Mesodermal cell (in vitro differentiated cells): Measurements from ENCODE around the gene SLC10A7.

ENCODE experiments used
- H3K27ac ChIP-seq: 2 replicates; pipeline ENCODE4 v1.7.0; 2013; ENCODE audit warnings: mild to moderate bottlenecking, low read depth, low read length, moderate library complexity; ENCODE audit not compliant: severe bottlenecking
- H3K36me3 ChIP-seq: 2 replicates; pipeline ENCODE4 v1.7.1; 2013; ENCODE audit warnings: mild to moderate bottlenecking, low read length, moderate library complexity; ENCODE audit not compliant: control insufficient read depth, insufficient read depth
- H3K4me1 ChIP-seq: one replicate; pipeline ENCODE4 v1.7.1; 2013; ENCODE audit warnings: mild to moderate bottlenecking, low read length; ENCODE audit not compliant: insufficient read depth, control insufficient read depth, poor library complexity, severe bottlenecking
- H3K4me3 ChIP-seq: 2 replicates; pipeline ENCODE4 v1.7.0; 2013; ENCODE audit warnings: low read length, control low read depth, mild to moderate bottlenecking; ENCODE audit not compliant: insufficient read depth, poor library complexity, severe bottlenecking; ENCODE audit errors: extremely low read depth
- H3K9me3 ChIP-seq: 2 replicates; pipeline ENCODE4 v1.7.1; 2013; ENCODE audit warnings: mild to moderate bottlenecking, low read length, moderate library complexity; ENCODE audit not compliant: control insufficient read depth
- WGBS, 2 experiments: methylation state at CpG; one replicate each; pipeline ENCODE4 v1.1.5; 2013; ENCODE audit warnings: missing lambda C conversion rate in 2 of 2; ENCODE audit not compliant: insufficient coverage in 2 of 2; 5-methylcytosine and 5-hydroxymethylcytosine counted together

Gene SLC10A7

GRCh38 chr4:146401274-146401673, 120.5 kb downstream of the SLC10A7 start:
- Histone ChIP-seq H3K36me3 (no peaks in the 10 kb centered on the region), H3K4me3 (no peak overlapping the region), H3K4me1 (no peaks in the 10 kb centered on the region), H3K9me3 (no peaks in the 10 kb centered on the region), H3K27ac (no peak overlapping the region)
- WGBS, 2 experiments, result 90 to 100% methylated on average over 1 to 2 of the region's 2 CpGs

- Histone ChIP-seq H3K27ac (no peak overlapping the region), H3K36me3 (no peaks in the 10 kb centered on the region), H3K9me3 (no peaks in the 10 kb centered on the region), H3K4me1 (no peaks in the 10 kb centered on the region), H3K4me3 (no peak overlapping the region)
- 58 to 73% methylated on average over 5 of the region's 6 CpGs for WGBS, 2 experiments
These were observed 122.8 kb downstream of the SLC10A7 start for GRCh38 chr4:146398896-146399445.

GRCh38 chr4:146398404-146398803, 123.3 kb downstream of the SLC10A7 start:
- H3K4me3 ChIP-seq, result no peak overlapping the region
- no peaks in the 10 kb centered on the region for H3K9me3 ChIP-seq
- H3K4me1 ChIP-seq, result no peaks in the 10 kb centered on the region
- no peaks in the 10 kb centered on the region for H3K36me3 ChIP-seq
- H3K27ac ChIP-seq, result no peak overlapping the region
- WGBS, 2 experiments, result no CpG with 5 or more reads among the region's 1 CpG

DNA sequence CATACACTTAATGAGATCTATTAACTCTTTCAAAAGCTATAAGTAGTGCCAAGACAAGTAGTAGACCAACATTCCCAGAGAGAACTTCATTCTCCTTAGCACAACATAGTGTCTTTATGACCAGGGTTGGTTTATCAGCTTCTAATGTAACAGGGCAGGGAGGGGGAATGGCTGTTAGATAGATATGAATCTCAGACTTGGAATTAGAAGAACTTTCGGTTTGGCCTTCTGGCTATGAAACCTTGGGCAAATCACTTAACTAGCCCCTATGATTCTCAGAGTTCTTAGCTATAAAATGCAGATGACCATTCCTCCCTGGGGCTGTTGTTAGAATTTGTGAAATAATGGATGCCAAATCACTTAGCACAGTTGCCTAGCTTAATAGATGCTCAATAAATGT, 132.2 kb downstream of the SLC10A7 start:
- WGBS, 2 experiments, result no CpG with 5 or more reads among the region's 1 CpG

GRCh38 chr4:146382194-146382593, 139.5 kb downstream of the SLC10A7 start:
- no CpG with 5 or more reads among the region's 1 CpG for WGBS, 2 experiments

More for the DNA sequence above, 132.2 kb downstream of the SLC10A7 start:
- no peaks in the 10 kb centered on the region for H3K4me1 ChIP-seq
- no peaks in the 10 kb centered on the region for H3K36me3 ChIP-seq
- H3K27ac ChIP-seq, result no peak overlapping the region
- H3K4me3 ChIP-seq, result no peak overlapping the region
- H3K9me3 ChIP-seq, result no peaks in the 10 kb centered on the region

GRCh38 chr4:146381263-146381872, 140.4 kb downstream of the SLC10A7 start:
- Histone ChIP-seq H3K9me3 (no peaks in the 10 kb centered on the region), H3K4me3 (no peak overlapping the region), H3K27ac (no peak overlapping the region), H3K4me1 (no peaks in the 10 kb centered on the region), H3K36me3 (no peaks in the 10 kb centered on the region)
- WGBS, 2 experiments, result no CpG with 5 or more reads among the region's 2 CpGs

More at GRCh38 chr4:146382194-146382593, 139.5 kb downstream of the SLC10A7 start:
- Histone ChIP-seq H3K27ac (no peak overlapping the region), H3K9me3 (no peaks in the 10 kb centered on the region), H3K36me3 (no peaks in the 10 kb centered on the region), H3K4me3 (no peak overlapping the region), H3K4me1 (no peaks in the 10 kb centered on the region)

DNA sequence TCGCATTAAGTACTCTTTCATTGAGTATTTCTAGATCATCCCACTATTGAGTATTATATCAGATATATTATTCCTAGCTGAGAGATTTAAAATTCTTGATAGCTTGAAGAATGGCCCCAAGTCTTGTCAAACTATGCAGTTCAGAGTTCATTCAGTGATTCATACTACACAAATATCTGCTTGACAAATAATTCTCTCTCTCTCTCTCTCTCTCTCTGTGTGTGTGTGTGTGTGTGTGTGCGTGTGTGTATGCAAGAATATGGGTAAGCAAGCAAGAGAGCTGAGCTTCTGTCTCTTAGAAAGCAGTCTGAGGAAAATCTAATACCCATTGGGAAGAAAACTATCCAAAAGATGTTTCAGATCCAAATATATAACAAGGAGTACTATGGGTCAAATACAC, 142.0 kb downstream of the SLC10A7 start:
- Histone ChIP-seq H3K4me3 (no peak overlapping the region), H3K36me3 (no peaks in the 10 kb centered on the region), H3K9me3 (no peaks in the 10 kb centered on the region), H3K27ac (no peak overlapping the region), H3K4me1 (no peaks in the 10 kb centered on the region)
- WGBS, 2 experiments, result no CpG with 5 or more reads among the region's 2 CpGs

DNA sequence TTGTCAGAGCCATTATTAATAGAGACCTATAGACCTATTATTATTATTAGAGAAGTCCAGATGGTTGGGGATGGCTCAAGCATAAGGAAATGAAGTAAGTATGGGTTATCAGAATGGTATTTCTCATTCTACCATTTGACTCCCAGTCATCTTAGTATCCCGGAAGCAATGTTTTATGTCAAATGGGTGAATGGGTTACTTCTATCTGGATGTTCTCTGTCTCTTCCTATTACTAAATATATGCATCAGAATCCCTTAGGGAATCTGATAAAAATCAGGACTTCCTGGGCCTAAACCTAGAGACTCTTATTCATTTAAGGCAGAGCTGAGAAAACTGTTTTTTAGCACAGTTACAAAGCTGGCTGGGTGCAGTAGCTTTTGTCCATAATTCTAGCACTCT, 149.9 kb downstream of the SLC10A7 start:
- H3K9me3 ChIP-seq, result no peaks in the 10 kb centered on the region
- H3K36me3 ChIP-seq, result no peaks in the 10 kb centered on the region
- no CpG with 5 or more reads among the region's 1 CpG for WGBS, 2 experiments
- no peak overlapping the region for H3K4me3 ChIP-seq
- H3K27ac ChIP-seq, result no peak overlapping the region
- no peaks in the 10 kb centered on the region for H3K4me1 ChIP-seq

DNA sequence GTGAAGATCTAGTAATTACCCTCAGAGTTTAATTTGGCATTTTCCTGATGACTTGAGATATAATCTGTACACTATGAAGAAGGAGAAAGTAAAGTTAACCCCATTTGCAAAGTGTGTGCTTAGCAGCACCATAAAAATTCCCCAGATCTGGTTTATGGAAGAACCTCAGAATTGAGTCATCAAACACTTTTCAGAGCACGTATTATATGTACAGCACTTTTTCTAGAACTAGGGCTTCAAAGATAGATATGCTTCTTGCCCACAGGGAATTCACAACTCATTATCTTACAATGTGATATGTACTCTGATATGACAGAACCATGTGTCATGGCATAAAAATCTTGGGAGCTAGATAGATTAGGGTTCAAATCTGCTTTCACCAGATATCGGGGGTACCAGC, 150.9 kb downstream of the SLC10A7 start:
- WGBS, 2 experiments, result 92 to 100% methylated on average over 1 to 2 of the region's 2 CpGs
- Histone ChIP-seq H3K9me3 (no peaks in the 10 kb centered on the region), H3K4me3 (no peak overlapping the region), H3K27ac (no peak overlapping the region), H3K4me1 (no peaks in the 10 kb centered on the region), H3K36me3 (no peaks in the 10 kb centered on the region)

DNA sequence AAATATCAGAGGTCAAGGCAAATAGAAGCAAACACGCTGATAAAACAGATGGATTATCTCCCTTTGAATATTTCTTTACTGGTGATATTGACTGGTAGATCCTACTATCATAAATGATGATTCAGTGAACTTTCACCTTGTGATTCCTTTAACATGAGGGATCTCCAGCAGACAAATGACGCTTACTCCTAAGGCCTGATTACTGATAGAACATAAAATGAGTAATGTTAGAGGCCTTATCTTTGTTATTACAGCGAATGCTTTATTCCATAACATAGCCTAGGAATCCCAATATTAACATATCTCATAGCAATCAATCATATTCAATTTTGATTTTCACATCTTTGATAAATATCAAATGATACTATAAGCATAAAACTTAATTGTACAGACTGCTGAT, 152.3 kb downstream of the SLC10A7 start:
- H3K9me3 ChIP-seq, result no peaks in the 10 kb centered on the region
- H3K36me3 ChIP-seq, result no peaks in the 10 kb centered on the region
- no peaks in the 10 kb centered on the region for H3K4me1 ChIP-seq
- no CpG with 5 or more reads among the region's 3 CpGs for WGBS, 2 experiments
- H3K27ac ChIP-seq, result no peak overlapping the region
- no peak overlapping the region for H3K4me3 ChIP-seq

DNA sequence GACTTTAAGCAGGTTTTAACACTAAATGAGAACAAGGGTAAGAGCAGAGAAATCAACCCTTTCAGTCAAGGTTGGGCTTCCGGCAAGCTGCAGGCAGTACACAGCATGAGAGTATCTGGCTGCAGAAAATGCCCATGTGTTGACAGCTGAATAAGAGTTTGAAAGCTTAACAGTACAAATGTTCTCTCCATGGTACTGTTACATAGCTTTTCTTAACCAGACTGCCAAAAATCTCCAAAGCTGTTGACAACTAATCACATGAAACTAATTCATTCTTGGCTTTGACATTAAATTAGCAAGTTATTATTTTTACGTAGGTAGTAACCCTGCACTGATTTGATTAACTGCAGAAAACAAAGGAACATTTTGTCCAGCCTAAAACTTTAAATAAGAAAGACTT, 153.5 kb downstream of the SLC10A7 start:
- Histone ChIP-seq H3K9me3 (no peaks in the 10 kb centered on the region), H3K36me3 (no peaks in the 10 kb centered on the region), H3K4me1 (no peaks in the 10 kb centered on the region), H3K27ac (no peak overlapping the region), H3K4me3 (no peak overlapping the region)
- WGBS, 2 experiments, result 67% methylated on average over 1 of the region's 2 CpGs; no CpG with 5 or more reads in 1 of the 2 experiments
